Measurements from ENCODE around the gene HELLS. TPM values are rescaled to one million over a fixed set of nuclear protein-coding genes. Genes with fewer than 3 reads are reported as not detected.
A peak's percentile ranks its signal among the peaks of the same experiment; 100 is the strongest.

Gene HELLS
- total and polyA plus RNA-seq, 2 of the 8 experiments (the other 6 are each of a cell fraction or from before 2014, with no cell fraction given), result 147 to 371 TPM

DNA sequence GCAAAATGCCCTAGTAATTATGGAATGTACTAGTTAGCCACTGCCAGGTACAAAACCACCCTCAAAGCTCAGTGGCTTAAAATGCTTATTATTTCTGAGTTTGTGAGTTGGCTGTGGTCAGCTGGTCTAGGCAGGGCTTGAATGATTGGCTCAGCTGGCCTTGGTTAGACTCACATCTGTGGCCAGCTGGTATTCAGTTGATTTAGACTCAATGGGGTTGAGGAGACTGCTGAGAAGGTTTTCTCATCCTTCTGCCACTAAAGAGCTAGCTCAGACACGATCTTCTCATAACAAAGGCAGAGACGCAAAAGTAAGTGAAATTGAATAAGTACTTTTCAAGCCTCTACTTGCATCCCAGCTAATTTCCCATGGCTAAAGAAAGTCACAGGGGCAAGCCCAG lies 80.9 kb downstream of the HELLS start:
- ChIA-PET CTCF (ENCODE audit: partially characterized antibody) (interaction anchor here (0.9 kb wide), 1 partner anchor 337 kb away, joined by 3 read pairs; no protein-coding TSS in a partner anchor), POLR2A (ENCODE audit: partially characterized antibody) (interaction anchor here (1.4 kb wide), 1 partner anchor 9 kb away, joined by 4 read pairs; no protein-coding TSS in a partner anchor)
- H3K56ac ChIP-seq (replicated peaks; ENCODE audit: insufficient read length, low read depth, low read length), result no peak overlapping the region
- no peak overlapping the region for H2AK5ac ChIP-seq (ENCODE audit: low read depth, low read length)
- no peak overlapping the region for H3K4me2 ChIP-seq (ENCODE audit: insufficient read depth in 1 of 2, low read depth in 2 of 2, low read length in 2 of 2)
- H3K18ac ChIP-seq (ENCODE audit: extremely low read depth, low read length), result no peak overlapping the region
- FAIRE-seq (no peak), DNase-seq (ENCODE audit: low read depth in 1 of 2, low spot score in 2 of 2) (no peak)
- H2BK20ac ChIP-seq (ENCODE audit: low read length), result no peak overlapping the region; the same call in 1 of the 2 replicates
- no peak overlapping the region for H3K4me3 ChIP-seq (ENCODE audit: extremely low read depth in 1 of 4, insufficient read depth in 2 of 4, low read depth in 3 of 4, low read length in 4 of 4)
- peaks cover 7 to 11% of the 10 kb centered on the region in 2 experiments for H3K9me3 ChIP-seq (ENCODE audit: insufficient read depth in 2 of 2, low read depth in 1 of 2, low read length in 1 of 2)
- no peak for TF ChIP-seq ASH2L (IDR thresholded peaks at IDR 0.05; ENCODE audit: low read length)
- TF ChIP-seq ZNF274 (IDR thresholded peaks at IDR 0.05; ENCODE audit: borderline replicate concordance, extremely low read depth, low read length), result no peak
- no peak for TF ChIP-seq SAP30 (IDR thresholded peaks at IDR 0.05; ENCODE audit: insufficient read depth, insufficient replicate concordance, low read length)
- no peak for TF ChIP-seq POU5F1 (IDR thresholded peaks at IDR 0.05; ENCODE audit: low read depth, low read length)
- no peak for TF ChIP-seq TEAD4 (IDR thresholded peaks at IDR 0.05; ENCODE audit: low read depth, low read length)
- no peak for TF ChIP-seq SP4 (IDR thresholded peaks at IDR 0.05; ENCODE audit: low read length)
- no peak for TF ChIP-seq RAD21 (IDR thresholded peaks at IDR 0.05 in 1 of 2, conservative IDR thresholded peaks at IDR 0.05 in 1 of 2; ENCODE audit: low read depth in 2 of 2, low read length in 2 of 2)
- TF ChIP-seq MAX (IDR thresholded peaks at IDR 0.05), result no peak
- no peak overlapping the region for H3K14ac ChIP-seq (ENCODE audit: insufficient read length)
- no peak overlapping the region for H3K23ac ChIP-seq (ENCODE audit: insufficient read length)
- H3K23me2 ChIP-seq (ENCODE audit: low read depth, low read length), result no peaks in the 10 kb centered on the region
- no peaks in the 10 kb centered on the region for H3K79me1 ChIP-seq (ENCODE audit: low read depth, low read length)
- no peak overlapping the region for H2BK12ac ChIP-seq (ENCODE audit: low read depth, low read length)
- H3K9ac ChIP-seq (replicated peaks in 1 of 4; ENCODE audit: extremely low read depth in 1 of 4, low read depth in 3 of 4, low read length in 3 of 4), result no peak overlapping the region
- WGBS, 2 experiments (ENCODE audit: extremely low coverage in 1 of 2, insufficient coverage in 1 of 2, insufficient read length in 1 of 2, insufficient replicate concordance in 2 of 2, low coverage in 1 of 2, low lambda C conversion rate in 2 of 2, missing lambda C conversion rate in 1 of 2), result 88% methylated on average over 2 of the region's 2 CpGs; no CpG with 5 or more reads in 1 of the 2 experiments
- H4K5ac ChIP-seq (ENCODE audit: insufficient read length, low read depth, low read length), result no peak overlapping the region
- no peak overlapping the region for H2BK15ac ChIP-seq (ENCODE audit: low read length)
- H3K27ac ChIP-seq (ENCODE audit: low read depth, low read length), result 0 out of 2 replicates have a peak overlapping the region, but pooled peaks have one; percentile 9
- no peak overlapping the region for H4K8ac ChIP-seq (ENCODE audit: extremely low read depth, insufficient read depth, low read length)
- H3K27me3 ChIP-seq (replicated peaks in 1 of 4; ENCODE audit: control insufficient read depth in 3 of 4, extremely low read depth in 1 of 4, insufficient read depth in 3 of 4, low read length in 3 of 4), result no peaks in the 10 kb centered on the region
- no peak overlapping the region for H2AFZ ChIP-seq (ENCODE audit: low read length)
- H2BK120ac ChIP-seq (replicated peaks; ENCODE audit: low read depth, low read length), result no peak overlapping the region
- no peaks in the 10 kb centered on the region for H3K79me2 ChIP-seq (ENCODE audit: control insufficient read depth in 1 of 2, insufficient read depth in 2 of 2, low read length in 2 of 2)
- H2BK5ac ChIP-seq (ENCODE audit: low read depth, low read length), result peak overlapping the region; percentile 2; the same call in 1 of the 2 replicates
- no peak overlapping the region for H4K91ac ChIP-seq (replicated peaks; ENCODE audit: insufficient read length, low read length)
- H3K36me3 ChIP-seq (ENCODE audit: control insufficient read depth in 2 of 4, insufficient read depth in 4 of 4, low read length in 3 of 4), result no peaks in the 10 kb centered on the region; a peak in 1 of 8 replicates
- H3K4ac ChIP-seq (replicated peaks; ENCODE audit: insufficient read length, low read depth, low read length), result no peak overlapping the region
- peaks cover 0 to 12% (median 7%) of the 10 kb centered on the region in 4 experiments; a peak in 3 of 7 replicates for H3K4me1 ChIP-seq (replicated peaks in 1 of 4; ENCODE audit: control insufficient read depth in 3 of 4, insufficient read depth in 4 of 4, low read length in 3 of 4)
- H4K20me1 ChIP-seq (replicated peaks in 1 of 2; ENCODE audit: control insufficient read depth in 1 of 2, insufficient read depth in 2 of 2, low read length in 2 of 2), result no peaks in the 10 kb centered on the region

Measured in H1 (cell line).